22Rv1 (cell line): Measurements from ENCODE around the gene CDC42SE1.
"Not testable (repeated sequence)": the region's sequence is repeated elsewhere in the genome, so short reads cannot be mapped to it uniquely, and the experiment has no call there.

Source experiments
- H3K27ac ChIP-seq: fragments of 450-650 bp; 2 replicates; pipeline ENCODE4 v1.5.1; 2017
- CTCF ChIP-seq: fragments of 450-650 bp; IDR thresholded peaks from 2 replicates; pipeline ENCODE4 v1.5.1; 2017; ENCODE audit warnings: mild to moderate bottlenecking
- ZFX ChIP-seq: fragments of 450-650 bp; IDR thresholded peaks from 2 replicates; pipeline ENCODE4 v1.6.1; 2017; ENCODE audit warnings: antibody characterized with exemption, borderline replicate concordance

Gene CDC42SE1

GRCh38 chr1:151059109-151060006 lies at the start of gene CDC42SE1:
Gene CDC42SE1, minus strand, starts transcription at chr1:151059622. Its CDS starts 3,892 bp downstream, at chr1:151055730.
- TF ChIP-seq CTCF (peak; percentile 92), ZFX (no peak)
- H3K27ac ChIP-seq: peak within 1 kb of the TSS; percentile 93

GRCh38 chr1:151108331-151108730 lies 48.9 kb upstream of the CDC42SE1 start:
- no peak overlapping the region for H3K27ac ChIP-seq
- TF ChIP-seq ZFX: no peak
- no peak for TF ChIP-seq CTCF

- TF ChIP-seq ZFX (no peak), CTCF (no peak)
- no peak overlapping the region for H3K27ac ChIP-seq
Measured at GRCh38 chr1:151106894-151107293, 47.5 kb upstream of the CDC42SE1 start.

GRCh38 chr1:151104630-151105029 lies 45.2 kb upstream of the CDC42SE1 start:
- TF ChIP-seq CTCF (no peak), ZFX (no peak)
- H3K27ac ChIP-seq: no peak overlapping the region

GRCh38 chr1:151098126-151098525 lies 38.7 kb upstream of the CDC42SE1 start:
- no peak for TF ChIP-seq CTCF
- TF ChIP-seq ZFX: no peak
- no peak overlapping the region for H3K27ac ChIP-seq

- not testable (repeated sequence) for H3K27ac ChIP-seq
Measured at GRCh38 chr1:151097426-151097825, 38.0 kb upstream of the CDC42SE1 start.

- no peak for TF ChIP-seq CTCF
- no peak for TF ChIP-seq ZFX
- no peak overlapping the region for H3K27ac ChIP-seq
Measured at GRCh38 chr1:151085953-151086559, 26.6 kb upstream of the CDC42SE1 start.
